ENCODE data around the gene PTCRA. TPM values are rescaled to one million over a fixed set of nuclear protein-coding genes. Genes with fewer than 3 reads are reported as not detected.
"Not testable (repeated sequence)": the region's sequence is repeated elsewhere in the genome, so short reads cannot be mapped to it uniquely, and the experiment has no call there.

Gene PTCRA
- polyA plus RNA-seq, 4 donors, result 0.06 TPM; not detected in 3

- H3K4me1 ChIP-seq (ENCODE audit: control insufficient read depth in 3 of 3, insufficient read depth in 2 of 3, low read depth in 1 of 3, low read length in 2 of 3); H3K27ac ChIP-seq (ENCODE audit: low read depth in 1 of 3, low read length in 2 of 3); H3K9me3 ChIP-seq (ENCODE audit: control insufficient read depth in 2 of 2, insufficient read depth in 1 of 2, low read depth in 1 of 2, low read length in 1 of 2); DNase-seq; H3K27me3 ChIP-seq (ENCODE audit: control insufficient read depth in 3 of 3, insufficient read depth in 3 of 3, low read length in 3 of 3); FAIRE-seq: not testable (repeated sequence)
- H3K36me3 ChIP-seq (ENCODE audit: control insufficient read depth in 3 of 3, insufficient read depth in 2 of 3, low read depth in 1 of 3, low read length in 3 of 3), result peaks cover 11 to 39% (median 19%) of the 10 kb centered on the region in 3 donors
- 62 to 84% (median 76%) methylated on average over 11 to 12 of the region's 12 CpGs for WGBS, 3 donors
- peak overlapping the region in 2 of 3 donors; percentile 79 to 90 for H3K4me3 ChIP-seq (ENCODE audit: low read depth in 1 of 3, low read length in 3 of 3)
Observed at GRCh38 chr6:42880871-42881270, 35.0 kb upstream of the PTCRA start.

DNA sequence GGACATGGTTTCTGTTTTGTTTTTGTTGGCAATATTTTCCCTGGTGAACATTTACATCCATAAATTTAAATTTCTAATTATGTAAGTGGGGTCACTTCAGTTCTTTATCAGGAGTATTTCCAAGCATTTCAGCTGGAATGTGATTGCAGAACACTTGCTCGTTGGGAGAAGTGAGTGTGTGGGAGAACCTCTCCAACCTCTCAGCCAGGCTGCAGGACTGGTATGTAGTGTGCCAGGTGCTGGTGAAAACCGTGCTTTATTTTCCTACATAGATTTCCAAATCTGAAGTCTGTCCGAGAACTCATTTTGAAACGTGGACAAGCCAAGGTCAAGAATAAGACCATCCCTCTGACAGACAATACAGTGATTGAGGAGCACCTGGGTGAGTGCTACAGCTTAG lies 30.2 kb upstream of the PTCRA start:
- Histone ChIP-seq H3K9me3 (ENCODE audit: control insufficient read depth in 2 of 2, insufficient read depth in 1 of 2, low read depth in 1 of 2, low read length in 1 of 2) (no peaks in the 10 kb centered on the region), H3K27me3 (ENCODE audit: control insufficient read depth in 3 of 3, insufficient read depth in 3 of 3, low read length in 3 of 3) (no peaks in the 10 kb centered on the region), H3K27ac (ENCODE audit: low read depth in 1 of 3, low read length in 2 of 3) (no peak overlapping the region), H3K4me3 (ENCODE audit: low read depth in 1 of 3, low read length in 3 of 3) (no peak overlapping the region), H3K4me1 (ENCODE audit: control insufficient read depth in 3 of 3, insufficient read depth in 2 of 3, low read depth in 1 of 3, low read length in 2 of 3) (peaks cover 0 to 4% (median 2%) of the 10 kb centered on the region in 3 donors), H3K36me3 (ENCODE audit: control insufficient read depth in 3 of 3, insufficient read depth in 2 of 3, low read depth in 1 of 3, low read length in 3 of 3) (peaks cover 12 to 53% (median 21%) of the 10 kb centered on the region in 3 donors)
- FAIRE-seq, result no peak
- 69 to 85% (median 78%) methylated on average over 4 of the region's 4 CpGs for WGBS, 3 donors
- no peak for DNase-seq

DNA sequence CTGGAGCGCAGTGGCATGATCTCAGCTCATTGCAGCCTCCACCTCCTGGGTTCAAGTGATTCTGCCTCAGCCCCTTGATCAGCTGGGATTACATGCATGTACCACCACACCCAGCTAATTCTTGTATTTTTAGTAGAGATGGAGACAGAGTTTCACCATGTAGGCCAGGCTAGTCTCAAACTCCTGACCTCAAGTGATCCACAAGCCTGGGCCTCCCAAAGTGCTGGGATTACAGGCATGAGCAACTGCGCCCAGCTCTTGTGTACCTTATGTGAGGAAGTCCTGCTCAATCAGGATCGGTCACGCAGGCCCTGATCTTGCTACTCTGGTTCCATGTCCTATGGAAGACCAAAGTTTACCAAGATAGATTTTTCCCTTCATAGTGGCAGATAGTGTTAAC lies 27.7 kb upstream of the PTCRA start:
- H3K27me3 ChIP-seq (ENCODE audit: control insufficient read depth in 3 of 3, insufficient read depth in 3 of 3, low read length in 3 of 3); H3K4me3 ChIP-seq (ENCODE audit: low read depth in 1 of 3, low read length in 3 of 3); FAIRE-seq; DNase-seq; H3K27ac ChIP-seq (ENCODE audit: low read depth in 1 of 3, low read length in 2 of 3); H3K9me3 ChIP-seq (ENCODE audit: control insufficient read depth in 2 of 2, insufficient read depth in 1 of 2, low read depth in 1 of 2, low read length in 1 of 2): not testable (repeated sequence)
- Histone ChIP-seq H3K36me3 (ENCODE audit: control insufficient read depth in 3 of 3, insufficient read depth in 2 of 3, low read depth in 1 of 3, low read length in 3 of 3) (peaks cover 12 to 32% (median 20%) of the 10 kb centered on the region in 3 donors), H3K4me1 (ENCODE audit: control insufficient read depth in 3 of 3, insufficient read depth in 2 of 3, low read depth in 1 of 3, low read length in 2 of 3) (peaks cover 0 to 11% (median 0%) of the 10 kb centered on the region in 3 donors)
- WGBS, 3 donors, result 85 to 93% (median 88%) methylated on average over 4 of the region's 4 CpGs

GRCh38 chr6:42889815-42890214 lies 26.0 kb upstream of the PTCRA start:
- H3K9me3 ChIP-seq (ENCODE audit: control insufficient read depth in 2 of 2, insufficient read depth in 1 of 2, low read depth in 1 of 2, low read length in 1 of 2), result no peaks in the 10 kb centered on the region
- H3K27ac ChIP-seq (ENCODE audit: low read depth in 1 of 3, low read length in 2 of 3), result peak overlapping the region in 1 of 3 donors; percentile 96
- H3K4me1 ChIP-seq (ENCODE audit: control insufficient read depth in 3 of 3, insufficient read depth in 2 of 3, low read depth in 1 of 3, low read length in 2 of 3), result peaks cover 0 to 23% (median 0%) of the 10 kb centered on the region in 3 donors
- 46 to 49% (median 46%) methylated on average over 4 of the region's 4 CpGs for WGBS, 3 donors
- H3K4me3 ChIP-seq (ENCODE audit: low read depth in 1 of 3, low read length in 3 of 3), result peak overlapping the region in 2 of 3 donors; percentile 64 to 97
- FAIRE-seq, result no peak
- H3K27me3 ChIP-seq (ENCODE audit: control insufficient read depth in 3 of 3, insufficient read depth in 3 of 3, low read length in 3 of 3), result no peaks in the 10 kb centered on the region
- H3K36me3 ChIP-seq (ENCODE audit: control insufficient read depth in 3 of 3, insufficient read depth in 2 of 3, low read depth in 1 of 3, low read length in 3 of 3), result peaks cover 7 to 25% (median 7%) of the 10 kb centered on the region in 3 donors
- DNase-seq, result no peak

DNA sequence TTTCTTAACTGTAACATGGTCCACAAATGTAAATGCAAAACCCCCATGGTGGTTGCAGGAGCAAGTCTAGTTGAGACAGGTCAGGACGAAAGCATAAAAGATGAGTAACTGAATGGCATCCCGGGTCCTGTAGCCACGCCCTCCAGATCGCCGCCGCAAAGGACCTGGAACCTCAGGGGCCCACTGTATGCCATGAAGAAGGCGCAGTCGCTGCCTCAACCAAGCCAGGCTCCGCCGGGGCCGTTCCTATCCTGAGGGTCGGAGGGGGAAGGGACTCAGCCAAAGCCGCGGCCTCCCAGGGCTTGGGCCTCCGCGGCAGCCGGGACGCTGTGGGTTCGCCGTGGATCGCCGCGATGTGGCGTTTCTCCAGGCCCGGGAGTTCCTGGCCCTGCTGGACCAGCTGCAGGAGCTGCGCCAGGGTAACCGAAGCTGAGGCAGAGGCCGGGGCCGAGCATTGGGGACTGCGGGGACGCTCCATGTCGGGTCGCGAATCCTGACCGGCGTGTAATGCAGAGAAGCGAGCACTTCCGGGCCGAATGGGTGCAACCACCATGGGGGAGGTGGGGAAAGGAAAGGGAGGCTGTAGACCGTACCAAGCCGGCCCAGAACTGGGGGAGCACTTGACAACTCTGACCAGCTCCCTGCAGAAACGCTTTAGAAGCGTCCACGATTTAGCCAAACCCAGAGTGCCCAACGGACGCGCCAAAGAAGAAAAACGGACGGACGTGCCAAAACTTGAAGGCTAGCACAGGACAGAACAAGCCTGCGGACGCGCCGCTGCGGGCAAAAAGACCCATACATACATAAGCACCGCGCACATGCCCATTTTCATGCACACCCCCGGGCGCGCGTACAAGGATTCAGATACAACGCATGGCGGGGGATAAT lies 25.3 kb upstream of the PTCRA start:
- DNase-seq (peak; percentile 94 to 96), FAIRE-seq (no peak)
- Histone ChIP-seq H3K27ac (ENCODE audit: low read depth in 1 of 3, low read length in 2 of 3) (peak overlapping the region; percentile 73 to 96 (median 90)), H3K27me3 (ENCODE audit: control insufficient read depth in 3 of 3, insufficient read depth in 3 of 3, low read length in 3 of 3) (no peaks in the 10 kb centered on the region), H3K36me3 (ENCODE audit: control insufficient read depth in 3 of 3, insufficient read depth in 2 of 3, low read depth in 1 of 3, low read length in 3 of 3) (peaks cover 4 to 18% (median 4%) of the 10 kb centered on the region in 3 donors), H3K4me3 (ENCODE audit: low read depth in 1 of 3, low read length in 3 of 3) (peak overlapping the region; percentile 64 to 97 (median 65)), H3K4me1 (ENCODE audit: control insufficient read depth in 3 of 3, insufficient read depth in 2 of 3, low read depth in 1 of 3, low read length in 2 of 3) (peaks cover 0 to 25% (median 0%) of the 10 kb centered on the region in 3 donors), H3K9me3 (ENCODE audit: control insufficient read depth in 2 of 2, insufficient read depth in 1 of 2, low read depth in 1 of 2, low read length in 1 of 2) (no peaks in the 10 kb centered on the region)
- WGBS, 3 donors, result 0 to 1% (median 0%) methylated on average over 61 to 63 of the region's 63 CpGs

DNA sequence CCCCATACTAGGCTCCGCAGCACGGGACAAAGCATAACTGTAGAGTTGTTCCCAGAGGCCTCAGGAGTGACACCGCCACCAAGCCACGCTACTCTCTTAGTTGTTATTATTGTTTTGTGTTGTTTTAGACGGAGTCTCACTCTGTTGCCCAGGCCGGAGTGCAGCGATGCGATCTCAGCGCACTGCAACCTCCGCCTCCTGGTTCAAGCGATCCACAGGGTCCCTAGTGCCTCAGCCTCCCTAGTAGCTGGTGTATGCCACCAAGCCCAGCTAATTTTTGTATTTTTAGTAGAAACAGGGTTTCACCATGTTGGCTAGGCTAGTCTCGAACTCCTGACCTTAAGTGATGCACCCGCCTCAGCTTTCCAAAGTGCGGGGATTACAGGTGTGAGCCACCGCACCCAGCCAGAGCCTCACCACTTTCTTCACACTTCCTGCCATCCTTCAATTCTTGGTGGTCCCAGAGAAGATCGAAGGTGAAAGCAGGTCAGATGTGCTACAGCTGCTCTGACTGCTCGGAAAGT lies 24.6 kb upstream of the PTCRA start:
- DNase-seq (no peak), FAIRE-seq (no peak)
- no peaks in the 10 kb centered on the region for H3K9me3 ChIP-seq (ENCODE audit: control insufficient read depth in 2 of 2, insufficient read depth in 1 of 2, low read depth in 1 of 2, low read length in 1 of 2)
- H3K27me3 ChIP-seq (ENCODE audit: control insufficient read depth in 3 of 3, insufficient read depth in 3 of 3, low read length in 3 of 3), result no peaks in the 10 kb centered on the region
- WGBS, 3 donors, result 19 to 35% (median 26%) methylated on average over 17 of the region's 17 CpGs
- H3K27ac ChIP-seq (ENCODE audit: low read depth in 1 of 3, low read length in 2 of 3), result peak overlapping the region; percentile 1 to 96 (median 90)
- H3K4me3 ChIP-seq (ENCODE audit: low read depth in 1 of 3, low read length in 3 of 3), result peak overlapping the region; percentile 27 to 97 (median 64)
- peaks cover 0 to 13% (median 0%) of the 10 kb centered on the region in 3 donors for H3K36me3 ChIP-seq (ENCODE audit: control insufficient read depth in 3 of 3, insufficient read depth in 2 of 3, low read depth in 1 of 3, low read length in 3 of 3)
- peaks cover 0 to 25% (median 0%) of the 10 kb centered on the region in 3 donors for H3K4me1 ChIP-seq (ENCODE audit: control insufficient read depth in 3 of 3, insufficient read depth in 2 of 3, low read depth in 1 of 3, low read length in 2 of 3)

DNA sequence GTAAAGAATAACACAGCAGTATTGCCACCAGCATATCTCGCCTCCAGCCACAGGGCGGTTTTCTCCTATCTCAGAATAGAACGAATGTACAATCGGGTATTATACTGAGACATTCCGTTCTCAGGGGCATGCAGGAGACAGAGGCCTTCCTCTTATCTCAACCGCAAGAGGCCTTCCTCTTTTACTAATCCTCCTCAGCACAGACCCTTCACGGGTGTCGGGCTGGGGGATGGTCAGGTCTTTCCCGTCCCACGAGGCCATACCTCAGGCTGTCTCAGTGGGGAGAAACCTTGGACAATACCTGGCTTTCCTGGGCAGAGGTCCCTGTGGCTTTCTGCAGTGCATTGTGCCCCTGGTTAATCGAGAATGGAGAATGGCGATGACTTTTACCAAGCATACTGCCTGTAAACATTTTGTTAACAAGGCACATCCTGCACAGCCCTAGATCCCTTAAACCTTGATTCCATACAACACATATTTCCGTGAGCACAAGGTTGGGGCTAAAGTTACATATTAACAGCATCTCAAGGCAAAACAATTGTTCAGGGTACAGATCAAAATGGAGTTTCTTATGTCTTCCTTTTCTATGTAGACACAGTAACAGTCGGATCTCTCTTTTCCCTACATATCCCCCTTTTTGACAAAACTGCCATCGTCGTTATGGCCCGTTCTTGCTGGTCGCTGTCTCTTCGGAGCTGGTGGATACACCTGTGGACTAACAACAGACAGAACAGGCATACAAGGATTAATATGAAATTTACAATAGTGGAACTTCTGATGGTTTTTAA lies 21.6 kb upstream of the PTCRA start:
- not testable (repeated sequence) for H3K4me3 ChIP-seq (ENCODE audit: low read depth in 1 of 3, low read length in 3 of 3); H3K27me3 ChIP-seq (ENCODE audit: control insufficient read depth in 3 of 3, insufficient read depth in 3 of 3, low read length in 3 of 3); FAIRE-seq; H3K36me3 ChIP-seq (ENCODE audit: control insufficient read depth in 3 of 3, insufficient read depth in 2 of 3, low read depth in 1 of 3, low read length in 3 of 3); H3K9me3 ChIP-seq (ENCODE audit: control insufficient read depth in 2 of 2, insufficient read depth in 1 of 2, low read depth in 1 of 2, low read length in 1 of 2)
- peak in 1 of 2 donors; percentile 44 for DNase-seq
- peaks cover 0 to 25% (median 0%) of the 10 kb centered on the region in 3 donors for H3K4me1 ChIP-seq (ENCODE audit: control insufficient read depth in 3 of 3, insufficient read depth in 2 of 3, low read depth in 1 of 3, low read length in 2 of 3)
- 54 to 59% (median 54%) methylated on average over 19 of the region's 19 CpGs for WGBS, 3 donors
- H3K27ac ChIP-seq (ENCODE audit: low read depth in 1 of 3, low read length in 2 of 3), result peak overlapping the region in 1 of 3 donors; percentile 42

GRCh38 chr6:42896178-42896719 lies 19.6 kb upstream of the PTCRA start:
- Histone ChIP-seq H3K4me3 (ENCODE audit: low read depth in 1 of 3, low read length in 3 of 3) (no peak overlapping the region), H3K27ac (ENCODE audit: low read depth in 1 of 3, low read length in 2 of 3) (no peak overlapping the region), H3K4me1 (ENCODE audit: control insufficient read depth in 3 of 3, insufficient read depth in 2 of 3, low read depth in 1 of 3, low read length in 2 of 3) (peaks cover 0 to 19% (median 0%) of the 10 kb centered on the region in 3 donors), H3K27me3 (ENCODE audit: control insufficient read depth in 3 of 3, insufficient read depth in 3 of 3, low read length in 3 of 3) (no peaks in the 10 kb centered on the region), H3K36me3 (ENCODE audit: control insufficient read depth in 3 of 3, insufficient read depth in 2 of 3, low read depth in 1 of 3, low read length in 3 of 3) (no peaks in the 10 kb centered on the region), H3K9me3 (ENCODE audit: control insufficient read depth in 2 of 2, insufficient read depth in 1 of 2, low read depth in 1 of 2, low read length in 1 of 2) (no peaks in the 10 kb centered on the region)
- DNase-seq (no peak), FAIRE-seq (no peak)
- 80 to 86% (median 80%) methylated on average over 10 of the region's 10 CpGs for WGBS, 3 donors
